Panc1 (cell line): ENCODE data around the gene MACROD2. TPM values are rescaled to one million over a fixed set of nuclear protein-coding genes. Genes with fewer than 3 reads are reported as not detected.

Experiments
- ATAC-seq: fragments of 200-7000 bp; cut with Tn5 transposase; 2 replicates; pipeline ENCODE4 v1.9.1; 2020; ENCODE audit warnings: mild to moderate bottlenecking, moderate library complexity
- BruUV-seq: library from RNA; stranded (reverse); fragments of 400-500 nt; replicated peaks from 2 replicates; lab custom pipeline; 2021; lab: Mats Ljungman, UMichigan
- CTCF ChIA-PET: fragments of 300-600 bp; sonication (Branson Sonifier 250); formaldehyde crosslinking; loops from one replicate; lab custom pipeline; 2022; ENCODE audit warnings: antibody characterized with exemption; lab: Charles Lee
- POLR2A ChIA-PET: fragments of 300-600 bp; sonication (Branson Sonifier 250); formaldehyde crosslinking; loops from one replicate; lab custom pipeline; 2022; ENCODE audit warnings: antibody characterized with exemption; lab: Charles Lee
- DNase-seq: peaks from one replicate; pipeline ENCODE4 v3.0.0-alpha.2; 2010; ENCODE audit warnings: low read depth, low spot score
- H3K27ac ChIP-seq: 2 replicates; pipeline ENCODE4 v1.5.1; 2011; ENCODE audit warnings: mild to moderate bottlenecking, low read length, inconsistent platforms
- H3K27me3 ChIP-seq: fragments of 200-500 bp; sonication (Bioruptor generic); 2 replicates; pipeline ENCODE4 v1.6.0; 2014; ENCODE audit warnings: low read length, inconsistent platforms; ENCODE audit not compliant: control insufficient read depth, insufficient read depth
- H3K36me3 ChIP-seq: fragments of 200-500 bp; sonication (Bioruptor generic); 2 replicates; pipeline ENCODE4 v1.5.1; 2014; ENCODE audit warnings: inconsistent platforms, mild to moderate bottlenecking, low read length, moderate library complexity; ENCODE audit not compliant: control insufficient read depth, insufficient read depth
- H3K4me1 ChIP-seq: 2 replicates; pipeline ENCODE4 v1.5.1; 2011; ENCODE audit warnings: inconsistent platforms, mild to moderate bottlenecking, low read length, moderate library complexity; ENCODE audit not compliant: control insufficient read depth, insufficient read depth
- H3K4me3 ChIP-seq, 2 experiments: 2 replicates each; pipeline ENCODE4 v1.5.1; 2011 to 2012; ENCODE audit warnings: low read depth in 2 of 2, low read length in 2 of 2, mild to moderate bottlenecking in 2 of 2, inconsistent platforms in 1 of 2, moderate library complexity in 1 of 2
- H3K9me3 ChIP-seq: fragments of 200-500 bp; sonication (Bioruptor generic); 2 replicates; pipeline ENCODE4 v1.5.1; 2014; ENCODE audit warnings: low read depth, mild to moderate bottlenecking, inconsistent platforms, low read length, moderate library complexity; ENCODE audit not compliant: control insufficient read depth, insufficient read depth
- CTCF ChIP-seq: fragments of 450-650 bp; IDR thresholded peaks from 2 replicates; pipeline ENCODE4 v1.5.1; 2017; ENCODE audit warnings: mild to moderate bottlenecking
- POLR2AphosphoS5 ChIP-seq: IDR thresholded peaks from 2 replicates; pipeline ENCODE4 v1.6.1; 2012; ENCODE audit warnings: mild to moderate bottlenecking, low read depth, low read length, moderate library complexity
- REST ChIP-seq, 2 experiments: IDR thresholded peaks; 2 replicates each; pipeline ENCODE4 v1.6.1; 2011 to 2012; ENCODE audit warnings: low read depth in 2 of 2, control low read depth in 1 of 2, low read length in 1 of 2, mild to moderate bottlenecking in 1 of 2, moderate library complexity in 1 of 2; ENCODE audit not compliant: insufficient read depth in 1 of 2
- SIN3A ChIP-seq: IDR thresholded peaks from 2 replicates; pipeline ENCODE4 v1.6.1; 2012; ENCODE audit warnings: low read depth, mild to moderate bottlenecking, low read length, moderate library complexity, borderline replicate concordance; ENCODE audit not compliant: insufficient read depth
- TCF7L2 ChIP-seq: IDR thresholded peaks from 2 replicates; pipeline ENCODE4 v1.6.1; 2011; ENCODE audit warnings: mild to moderate bottlenecking, low read depth, low read length, inconsistent platforms
- in situ Hi-C: cut with HindIII; loops from 2 replicates; pipeline ENCODE4 v1.10.0; 2016; ENCODE audit warnings: low sequenced_read_pairs, low pct_unique_long_range_greater_than_20kb
- intact Hi-C: fragments of 100-400 bp; cut with micrococcal nuclease; formaldehyde crosslinking; loops from one replicate; pipeline ENCODE4 v1.10.0; 2022; ENCODE audit not compliant: unreplicated experiment
- total RNA-seq: library from RNA; stranded (reverse); gene quantifications from one replicate; pipeline ENCODE4 v1.2.1, GENCODE V29; 2021; ENCODE audit not compliant: unreplicated experiment

Gene MACROD2
- total RNA-seq, 1 experiment from 2014 or later: 1.2 TPM

GRCh38 chr20:15387228-15387627 is 1391.9 kb downstream of the MACROD2 start:
- no peaks in the 10 kb centered on the region for H3K27me3 ChIP-seq
- no peaks in the 10 kb centered on the region for H3K9me3 ChIP-seq
- H3K4me1 ChIP-seq: no peaks in the 10 kb centered on the region
- H3K4me3 ChIP-seq: no peak overlapping the region
- CTCF ChIA-PET: no interaction called here
- ATAC-seq (no peak), DNase-seq (no peak)
- no peak for TF ChIP-seq POLR2AphosphoS5
- TF ChIP-seq CTCF: no peak
- no TSS peak for BruUV-seq
- no peak overlapping the region for H3K27ac ChIP-seq
- POLR2A ChIA-PET: no interaction called here
- intact Hi-C loops (no loop called here), in situ Hi-C loops (no loop called here)
- H3K36me3 ChIP-seq: no peaks in the 10 kb centered on the region

GRCh38 chr20:15395457-15395856 is 1400.1 kb downstream of the MACROD2 start:
- Histone ChIP-seq H3K4me1 (no peaks in the 10 kb centered on the region), H3K36me3 (no peaks in the 10 kb centered on the region), H3K4me3 (no peak overlapping the region), H3K27me3 (no peaks in the 10 kb centered on the region), H3K27ac (no peak overlapping the region), H3K9me3 (no peaks in the 10 kb centered on the region)
- ChIA-PET CTCF (no interaction called here), POLR2A (no interaction called here)
- intact Hi-C loops: no loop called here
- ATAC-seq (no peak), DNase-seq (no peak)
- BruUV-seq: no TSS peak
- in situ Hi-C loops: no loop called here
- TF ChIP-seq TCF7L2 (no peak), POLR2AphosphoS5 (no peak), REST (IDR thresholded peaks at IDR 0.05; ENCODE audit: insufficient read depth in 1 of 2, low read depth in 2 of 2, low read length in 1 of 2) (no peak), SIN3A (no peak), CTCF (no peak)
